Astrocyte of the cerebellum (primary cell): Measurements from ENCODE around the gene MBNL2.
A peak's percentile ranks its signal among the peaks of the same experiment; 100 is the strongest.

ENCODE experiments used
- DNase-seq: peaks from one replicate; pipeline ENCODE4 v3.0.0-alpha.2; 2011; ENCODE audit warnings: low read depth
- H3K4me3 ChIP-seq: 2 replicates; pipeline ENCODE4 v1.5.1; 2011; ENCODE audit warnings: mild to moderate bottlenecking, low read depth, low read length, moderate library complexity
- CTCF ChIP-seq: IDR thresholded peaks from 2 replicates; pipeline ENCODE4 v1.5.1; 2012; ENCODE audit warnings: low read length, low read depth, moderate library complexity, mild to moderate bottlenecking; ENCODE audit errors: missing control alignments
- in situ Hi-C: cut with HindIII; loops from 2 replicates; pipeline ENCODE4 v1.10.0; 2017; ENCODE audit warnings: low sequenced_read_pairs

Gene MBNL2

GRCh38 chr13:97423300-97424045 lies 201.3 kb downstream of the MBNL2 start:
- no peak overlapping the region for H3K4me3 ChIP-seq
- DNase-seq: no peak
- no peak for TF ChIP-seq CTCF
- in situ Hi-C loops: no loop called here

DNA sequence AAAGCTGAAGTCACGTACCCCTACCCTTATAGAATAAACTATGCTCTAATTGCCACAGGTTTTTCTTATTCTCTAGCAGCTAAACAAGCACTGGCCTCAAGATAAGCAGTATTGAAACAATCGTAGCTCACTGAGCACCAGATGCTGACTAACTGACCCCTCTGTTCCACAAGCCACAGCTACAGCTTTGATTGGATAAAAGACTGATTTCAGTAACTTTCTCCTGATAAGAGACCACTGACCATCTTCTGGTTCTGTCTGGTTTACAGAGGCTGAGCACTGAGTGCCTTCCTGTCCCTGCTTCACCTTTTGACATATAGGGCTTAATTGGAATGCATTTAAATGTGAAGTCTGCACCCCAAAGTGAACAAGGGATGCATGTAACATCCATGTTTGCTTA lies 203.5 kb downstream of the MBNL2 start:
- in situ Hi-C loops: no loop called here
- no peak overlapping the region for H3K4me3 ChIP-seq
- DNase-seq: no peak
- TF ChIP-seq CTCF: no peak

- no peak for DNase-seq
- TF ChIP-seq CTCF: no peak
- H3K4me3 ChIP-seq: no peak overlapping the region
- in situ Hi-C loops: no loop called here
Measured at GRCh38 chr13:97426695-97427094, 204.6 kb downstream of the MBNL2 start.

- no peak for DNase-seq
- peak overlapping the region; percentile 9 for H3K4me3 ChIP-seq
- in situ Hi-C loops: no loop called here
- no peak for TF ChIP-seq CTCF
Measured at GRCh38 chr13:97429681-97430081, 207.5 kb downstream of the MBNL2 start.

DNA sequence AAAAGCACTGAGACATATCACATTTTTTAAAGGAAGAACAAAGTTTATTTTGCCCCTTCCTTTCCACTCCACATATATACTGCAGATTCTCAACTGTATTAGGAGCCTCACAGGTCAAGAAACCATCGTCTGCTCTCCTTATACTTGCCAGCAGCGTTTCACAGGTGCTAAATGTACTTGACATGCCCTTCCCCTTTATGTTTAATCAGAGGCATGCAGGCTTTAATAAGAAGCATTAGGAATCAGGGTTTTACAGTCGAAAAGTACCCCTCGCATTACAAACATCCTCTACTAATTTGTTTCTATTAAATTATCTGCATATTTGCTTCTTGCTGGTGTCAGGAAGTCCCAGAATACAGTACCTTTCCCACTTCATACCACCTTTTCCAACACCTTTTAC lies 208.2 kb downstream of the MBNL2 start:
- in situ Hi-C loops: no loop called here
- H3K4me3 ChIP-seq: no peak overlapping the region
- no peak for DNase-seq
- TF ChIP-seq CTCF: no peak

DNA sequence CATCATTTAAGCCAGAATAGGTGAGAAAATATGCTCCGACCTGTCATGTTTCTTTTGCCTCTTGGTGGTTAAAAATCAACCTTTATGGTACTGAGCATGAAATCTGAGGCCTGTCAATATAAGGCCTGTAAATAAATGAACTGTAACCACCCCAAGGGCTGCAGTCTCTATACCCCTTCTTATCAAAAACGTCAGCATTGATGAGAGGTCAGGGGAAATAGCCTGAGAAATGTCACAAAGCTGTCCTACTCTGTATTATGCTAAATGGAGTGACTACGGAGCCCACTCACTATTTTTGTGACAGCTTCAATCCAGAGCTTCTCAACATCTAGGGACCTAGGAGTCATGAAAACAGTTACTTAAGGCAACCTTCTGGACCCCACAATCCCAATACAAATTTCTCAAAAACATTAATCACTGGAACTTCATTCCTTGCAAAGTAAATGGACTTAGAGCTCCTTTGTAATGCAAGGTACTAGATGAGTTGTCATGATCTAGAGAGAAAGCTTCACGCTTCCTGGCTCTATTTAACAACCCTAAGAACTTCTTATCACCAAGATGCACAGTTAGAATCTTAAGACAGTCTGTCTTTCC lies 209.1 kb downstream of the MBNL2 start:
- in situ Hi-C loops: no loop called here
- H3K4me3 ChIP-seq: no peak overlapping the region
- TF ChIP-seq CTCF: no peak
- DNase-seq: no peak
